Inflammatory macrophage treated with lipopolysaccharide for 4 hours (primary cell): ENCODE measurements around the gene SIGLEC6.
A peak's percentile ranks its signal among the peaks of the same experiment; 100 is the strongest.

Source experiments
- DNase-seq: peaks from one replicate; pipeline ENCODE4 v3.0.0-alpha.2; 2020

Gene SIGLEC6

DNA sequence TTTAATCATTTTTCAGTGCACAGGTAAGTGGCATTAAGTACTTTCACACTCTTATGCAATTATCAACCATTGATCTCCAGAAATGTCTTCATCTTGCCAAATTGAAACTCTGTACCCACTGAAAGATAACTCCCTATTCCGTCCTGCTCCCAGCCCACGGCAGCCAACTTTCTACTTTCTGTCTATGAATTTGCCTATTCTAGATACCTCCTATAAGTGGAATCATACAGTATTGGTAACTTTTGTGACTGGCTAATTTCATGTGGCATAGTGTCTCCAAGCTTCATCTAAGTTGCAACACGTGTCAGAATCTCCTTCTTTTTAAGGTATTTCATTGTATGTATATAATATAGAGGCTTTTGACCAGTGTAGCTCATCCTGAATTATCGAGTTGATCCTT, 58.9 kb downstream of the SIGLEC6 start:
- DNase-seq = no peak

DNA sequence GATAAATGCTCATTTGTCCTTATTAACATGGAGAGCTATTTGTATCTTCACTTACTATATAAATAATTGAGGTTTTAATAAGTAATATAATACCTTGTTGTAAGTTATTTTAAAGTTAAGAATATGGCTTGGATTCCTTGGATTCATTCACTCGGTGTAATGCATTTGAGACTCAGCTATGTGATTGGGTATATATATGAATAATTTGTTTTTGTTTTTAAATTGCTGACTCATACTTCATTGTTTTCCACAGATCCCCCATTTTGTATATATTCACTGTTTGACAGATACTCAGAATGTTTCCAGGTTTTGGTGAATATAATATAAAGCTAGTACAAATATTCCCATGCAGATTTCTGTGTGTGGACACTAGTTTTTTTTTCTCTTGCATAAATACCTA, 59.9 kb downstream of the SIGLEC6 start:
- DNase-seq = no peak

DNA sequence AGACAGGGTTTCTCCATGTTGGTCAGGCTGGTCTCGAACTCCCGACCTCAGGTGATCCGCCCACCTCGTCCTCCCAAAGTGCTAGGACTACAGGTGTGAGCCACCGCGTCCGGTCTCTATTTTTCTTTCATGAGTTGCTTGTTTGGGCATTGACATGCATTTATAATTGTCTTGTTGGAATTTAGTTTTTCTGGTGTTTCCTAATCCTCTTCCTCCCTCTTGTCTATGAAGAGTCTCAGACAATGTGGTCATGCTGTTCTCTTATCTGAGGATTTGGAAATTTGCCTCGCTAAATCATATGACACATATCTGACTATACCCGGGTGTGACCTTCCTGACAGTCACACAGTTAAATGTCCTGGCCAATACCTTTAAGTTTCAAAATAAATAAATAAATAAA, 60.5 kb downstream of the SIGLEC6 start:
- DNase-seq = peak; percentile 69

DNA sequence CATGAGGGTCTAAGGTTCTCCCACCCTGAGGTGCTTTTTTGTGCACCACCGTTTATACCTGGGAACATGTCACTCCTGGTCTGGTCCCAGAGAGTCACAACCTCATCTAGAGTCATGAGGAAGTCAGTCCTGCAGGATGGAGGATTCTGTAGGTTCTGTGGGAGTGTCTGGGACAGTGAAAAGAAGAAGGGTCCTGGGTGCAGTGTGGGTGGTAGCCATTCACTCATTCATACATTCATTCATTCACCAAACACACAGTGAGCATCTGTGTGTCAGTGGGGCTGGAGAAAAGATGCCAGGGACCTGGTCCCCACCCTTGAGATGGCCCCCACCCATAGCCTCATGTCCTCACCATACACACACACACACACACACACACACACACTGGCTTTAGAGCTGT, 61.8 kb downstream of the SIGLEC6 start:
- no peak for DNase-seq

DNA sequence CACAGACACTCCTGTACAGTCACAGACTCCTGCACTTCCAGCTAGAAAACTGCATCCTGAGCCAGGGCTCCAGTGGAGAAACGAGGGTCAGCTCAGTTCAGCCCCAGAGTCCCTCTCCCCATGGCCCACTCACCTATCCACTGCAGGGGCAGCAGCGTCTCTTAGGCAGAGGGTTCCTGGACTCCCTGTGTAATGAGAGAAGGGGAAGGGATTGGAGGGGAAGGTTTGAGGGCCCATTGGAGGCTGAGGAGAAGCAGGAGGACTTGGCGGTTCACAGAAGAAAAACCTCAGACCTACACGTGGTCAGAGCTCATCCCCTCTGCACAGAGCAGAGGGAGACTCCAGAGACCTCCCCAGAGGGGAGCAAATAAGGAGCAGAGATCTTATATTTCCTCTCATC, 62.3 kb downstream of the SIGLEC6 start:
- no peak for DNase-seq

DNA sequence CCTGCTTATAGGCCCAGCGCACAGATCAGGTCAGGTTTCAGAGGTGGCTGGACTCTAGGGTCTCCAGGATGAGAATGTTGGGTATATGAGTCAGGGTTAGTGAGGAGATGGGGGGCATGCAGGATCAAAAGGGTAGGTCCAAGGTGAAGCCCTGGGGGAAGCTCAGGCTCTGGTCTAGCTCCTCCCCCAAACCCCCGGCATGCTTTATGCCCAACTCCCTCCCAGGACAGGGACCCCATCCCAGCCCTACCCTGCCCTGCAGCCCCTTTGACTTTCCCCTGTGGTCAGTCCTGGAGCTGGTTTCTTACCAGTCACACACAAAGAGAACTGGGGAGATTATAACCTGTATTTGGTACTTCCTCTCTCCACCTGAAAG, 62.9 kb downstream of the SIGLEC6 start:
- no peak for DNase-seq

DNA sequence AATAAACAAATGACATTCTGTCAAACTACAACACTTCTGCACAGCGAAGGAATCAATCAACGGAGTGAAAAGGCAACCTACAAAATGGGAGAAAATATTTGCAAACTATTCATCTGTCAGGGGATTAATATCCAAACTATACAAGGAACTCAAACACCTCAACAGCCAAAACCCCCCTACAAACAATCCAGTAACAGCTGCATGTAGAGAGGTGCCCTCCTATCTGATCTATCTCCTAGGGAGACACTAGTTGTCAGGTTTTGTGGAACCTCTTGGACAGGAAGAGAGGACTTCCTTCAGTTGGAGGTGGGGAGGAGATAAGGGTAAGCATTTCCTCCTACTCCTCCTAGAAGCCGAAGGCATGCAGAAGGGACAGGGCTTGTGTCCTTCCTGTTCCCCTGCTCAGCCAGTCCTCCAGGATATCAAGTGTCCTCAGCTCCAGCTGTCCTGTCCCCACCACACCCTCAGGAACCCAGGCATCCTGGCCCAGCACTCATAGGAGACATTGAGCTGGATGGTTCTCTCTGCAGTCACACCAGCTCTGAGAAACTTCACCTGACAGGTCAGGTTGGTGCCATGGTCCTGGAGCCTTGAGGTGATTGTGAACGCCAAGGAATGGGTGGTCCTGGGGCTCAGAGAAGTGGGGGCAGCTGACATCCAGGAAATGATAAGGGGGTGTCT, 63.5 kb downstream of the SIGLEC6 start:
- DNase-seq = no peak
